ENCODE results near the gene SENP7. TPM values are rescaled to one million over a fixed set of nuclear protein-coding genes. Genes with fewer than 3 reads are reported as not detected.

The SENP7 gene
- total RNA-seq, 1 experiment from 2014 or later, result 12.0 TPM

GRCh38 chr3:101333883-101334282 is 179.1 kb downstream of the SENP7 start:
- Mint-ChIP-seq H3K4me1 (ENCODE audit: low read depth, unreplicated experiment) (no peaks in the 10 kb centered on the region), H3K9me3 (ENCODE audit: low read depth, unreplicated experiment) (no peaks in the 10 kb centered on the region), H3K27ac (ENCODE audit: unreplicated experiment) (no peak overlapping the region), H3K27me3 (ENCODE audit: unreplicated experiment) (no peaks in the 10 kb centered on the region), H3K36me3 (ENCODE audit: insufficient read depth, unreplicated experiment) (no peaks in the 10 kb centered on the region), H3K4me3 (ENCODE audit: low read depth, unreplicated experiment) (no peak overlapping the region)
- BruUV-seq (replicated peaks), result no TSS peak
- TF ChIP-seq CTCF (IDR thresholded peaks at IDR 0.05; ENCODE audit: unreplicated experiment), result no peak
- no peak for DNase-seq
- intact Hi-C loops (cut with micrococcal nuclease; ENCODE audit: unreplicated experiment), result no loop called here
- CTCF ChIA-PET, result no interaction called here

GRCh38 chr3:101329016-101329673 is 183.9 kb downstream of the SENP7 start:
- CTCF ChIA-PET, result interaction anchor here (0.6 kb wide), 2 partner anchors 53 to 663 kb away, joined by 3 to 4 read pairs; no protein-coding TSS in a partner anchor
- no peaks in the 10 kb centered on the region for H3K27me3 Mint-ChIP-seq (ENCODE audit: unreplicated experiment)
- no peaks in the 10 kb centered on the region for H3K4me1 Mint-ChIP-seq (ENCODE audit: low read depth, unreplicated experiment)
- no peak overlapping the region for H3K27ac Mint-ChIP-seq (ENCODE audit: unreplicated experiment)
- no peaks in the 10 kb centered on the region for H3K36me3 Mint-ChIP-seq (ENCODE audit: insufficient read depth, unreplicated experiment)
- no peak for TF ChIP-seq CTCF (IDR thresholded peaks at IDR 0.05; ENCODE audit: unreplicated experiment)
- intact Hi-C loops (cut with micrococcal nuclease; ENCODE audit: unreplicated experiment), result no loop called here
- no peak overlapping the region for H3K4me3 Mint-ChIP-seq (ENCODE audit: low read depth, unreplicated experiment)
- no TSS peak for BruUV-seq (replicated peaks)
- DNase-seq, result no peak
- H3K9me3 Mint-ChIP-seq (ENCODE audit: low read depth, unreplicated experiment), result no peaks in the 10 kb centered on the region

GRCh38 chr3:101325393-101326134 is 187.4 kb downstream of the SENP7 start:
- Mint-ChIP-seq H3K36me3 (ENCODE audit: insufficient read depth, unreplicated experiment) (no peaks in the 10 kb centered on the region), H3K27ac (ENCODE audit: unreplicated experiment) (no peak overlapping the region), H3K4me3 (ENCODE audit: low read depth, unreplicated experiment) (no peak overlapping the region), H3K9me3 (ENCODE audit: low read depth, unreplicated experiment) (no peaks in the 10 kb centered on the region), H3K4me1 (ENCODE audit: low read depth, unreplicated experiment) (no peaks in the 10 kb centered on the region), H3K27me3 (ENCODE audit: unreplicated experiment) (no peaks in the 10 kb centered on the region)
- no peak for DNase-seq
- TF ChIP-seq CTCF (IDR thresholded peaks at IDR 0.05; ENCODE audit: unreplicated experiment), result no peak
- intact Hi-C loops (cut with micrococcal nuclease; ENCODE audit: unreplicated experiment), result no loop called here
- CTCF ChIA-PET, result no interaction called here
- no TSS peak for BruUV-seq (replicated peaks)

DNA sequence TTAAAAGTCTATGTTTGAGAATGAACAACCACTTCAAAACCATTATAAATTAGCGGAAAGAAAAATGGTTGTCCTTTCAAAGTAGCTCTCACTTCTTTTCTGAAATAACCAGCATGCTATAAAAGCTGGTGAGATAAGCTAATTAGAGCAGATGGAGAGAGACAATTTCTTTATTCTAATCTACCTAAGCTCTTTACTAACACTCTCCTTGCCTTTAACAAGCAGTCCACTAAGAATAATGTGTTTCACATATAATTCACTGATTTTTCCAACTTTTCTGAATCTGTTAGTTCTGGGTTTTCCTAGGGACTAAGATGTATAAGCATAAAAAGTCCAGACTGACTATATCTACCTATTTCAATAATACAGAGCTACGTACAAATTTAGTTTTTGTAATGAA is 192.5 kb downstream of the SENP7 start, which contains the start of gene IMPG2:
TSS of gene IMPG2 (minus strand) at position 101 of the 400 bp plus-strand sequence. CDS start 203 bp downstream, outside the sequence.
- no peak within 1 kb of the TSS for H3K4me3 Mint-ChIP-seq (ENCODE audit: low read depth, unreplicated experiment)
- BruUV-seq (replicated peaks), result no TSS peak
- no peaks in the 10 kb centered on the region for H3K9me3 Mint-ChIP-seq (ENCODE audit: low read depth, unreplicated experiment)
- CTCF ChIA-PET, result no interaction called here
- no peaks in the 10 kb centered on the region for H3K27me3 Mint-ChIP-seq (ENCODE audit: unreplicated experiment)
- no peak within 1 kb of the TSS for H3K27ac Mint-ChIP-seq (ENCODE audit: unreplicated experiment)
- intact Hi-C loops (cut with micrococcal nuclease; ENCODE audit: unreplicated experiment), result no loop called here
- no peaks in the 10 kb centered on the region for H3K36me3 Mint-ChIP-seq (ENCODE audit: insufficient read depth, unreplicated experiment)
- no peak for TF ChIP-seq CTCF (IDR thresholded peaks at IDR 0.05; ENCODE audit: unreplicated experiment)
- no peak for DNase-seq
- no peaks in the 10 kb centered on the region for H3K4me1 Mint-ChIP-seq (ENCODE audit: low read depth, unreplicated experiment)

All from Calu3 (cell line).